HepG2 (cell line): ENCODE results near the gene ATRAID. TPM values are rescaled to one million over a fixed set of nuclear protein-coding genes. Genes with fewer than 3 reads are reported as not detected.
A peak's percentile ranks its signal among the peaks of the same experiment; 100 is the strongest.

Experiments used
- ARID2 ChIP-seq: sonication (generic); formaldehyde crosslinking; IDR thresholded peaks from 2 replicates; pipeline ENCODE4 v1.8.1; 2022; ENCODE audit warnings: mild to moderate bottlenecking, missing genetic modification reagents, borderline replicate concordance
- CHD2 ChIP-seq: IDR thresholded peaks from 2 replicates; pipeline ENCODE4 v1.6.1; 2011; ENCODE audit warnings: low read depth, low read length, improper control_type of control experiment
- FOXK2 ChIP-seq: fragments of 450-650 bp; IDR thresholded peaks from 2 replicates; pipeline ENCODE4 v1.6.1; 2016
- MAFK ChIP-seq, 2 experiments: IDR thresholded peaks in 1 of 2; conservative IDR thresholded peaks in 1 of 2; 2 replicates each; pipeline ENCODE4 v1.6.1; 2011; ENCODE audit warnings: improper control_type of control experiment in 2 of 2, low read length in 2 of 2
- MED13 ChIP-seq: sonication (generic); formaldehyde crosslinking; IDR thresholded peaks from 2 replicates; pipeline ENCODE4 v1.5.0; 2020; ENCODE audit warnings: missing genetic modification reagents
- RARG ChIP-seq: sonication (generic); formaldehyde crosslinking; IDR thresholded peaks from 2 replicates; pipeline ENCODE4 v1.4.0; 2020; ENCODE audit warnings: low read depth, mild to moderate bottlenecking, missing genetic modification reagents
- RBFOX2 ChIP-seq: fragments of 200-400 bp; formaldehyde crosslinking; IDR thresholded peaks from 2 replicates; pipeline ENCODE4 v1.6.1; 2017; ENCODE audit warnings: low read depth, mild to moderate bottlenecking, low read length
- SNAPC4 ChIP-seq: sonication (generic); formaldehyde crosslinking; IDR thresholded peaks from 2 replicates; pipeline ENCODE4 v1.4.0; 2020; ENCODE audit warnings: mild to moderate bottlenecking, missing genetic modification reagents
- SP140L ChIP-seq: sonication (generic); formaldehyde crosslinking; IDR thresholded peaks from 2 replicates; pipeline ENCODE4 v1.4.0; 2020; ENCODE audit warnings: missing genetic modification reagents, borderline replicate concordance
- TSC22D2 ChIP-seq: sonication (generic); formaldehyde crosslinking; IDR thresholded peaks from 2 replicates; pipeline ENCODE4 v1.5.1; 2020; ENCODE audit warnings: missing genetic modification reagents, mild to moderate bottlenecking, borderline replicate concordance
- ZBED4 ChIP-seq: sonication (generic); formaldehyde crosslinking; IDR thresholded peaks from 2 replicates; pipeline ENCODE4 v1.4.0; 2020; ENCODE audit warnings: missing genetic modification reagents, borderline replicate concordance
- ZBTB10 ChIP-seq: sonication (generic); formaldehyde crosslinking; IDR thresholded peaks from 2 replicates; pipeline ENCODE4 v1.4.0; 2020; ENCODE audit warnings: missing genetic modification reagents, borderline replicate concordance
- ZBTB37 ChIP-seq: sonication (generic); formaldehyde crosslinking; IDR thresholded peaks from 2 replicates; pipeline ENCODE4 v1.4.0; 2020; ENCODE audit warnings: mild to moderate bottlenecking, missing genetic modification reagents
- ZNF484 ChIP-seq: sonication (generic); formaldehyde crosslinking; IDR thresholded peaks from 2 replicates; pipeline ENCODE4 v1.5.1; 2020; ENCODE audit warnings: mild to moderate bottlenecking, low read depth, missing genetic modification reagents, borderline replicate concordance
- ZNF768 ChIP-seq: sonication (generic); formaldehyde crosslinking; IDR thresholded peaks from 2 replicates; pipeline ENCODE4 v1.4.0; 2020; ENCODE audit warnings: missing genetic modification reagents
- ZNF850 ChIP-seq: sonication (generic); formaldehyde crosslinking; conservative IDR thresholded peaks from 2 replicates; pipeline ENCODE4 v1.9.0; 2021; ENCODE audit warnings: mild to moderate bottlenecking, missing genetic modification reagents
- ZSCAN25 ChIP-seq: sonication (generic); formaldehyde crosslinking; IDR thresholded peaks from 2 replicates; pipeline ENCODE4 v1.8.0; 2022; ENCODE audit warnings: mild to moderate bottlenecking, missing genetic modification reagents
- polyA plus RNA-seq, 8 experiments: library from polyadenylated mRNA; depleted of rRNA in 3 of 8; stranded (reverse) in 7 of 8; unstranded in 1 of 8; fragments of >200 nt; fragmentation: Illumina TruSeq in 4 of 8; extraction: Trizol in 4 of 8; gene quantifications; 2 replicates each; pipeline versions ENCODE4 v1.2.1 to v1.2.3, GENCODE V29; 2011 to 2016; ENCODE audit warnings: low read depth in 4 of 8, missing spikeins in 1 of 8, mixed read lengths in 1 of 8; ENCODE audit not compliant: insufficient read depth in 1 of 8
- total RNA-seq, 5 experiments: library from RNA; depleted of rRNA; stranded (reverse); fragments of >200 nt; fragmentation: Illumina TruSeq; extraction: Trizol; gene quantifications; 2 replicates each; pipeline ENCODE4 v1.2.3, GENCODE V29; 2016; ENCODE audit warnings: low read depth in 1 of 5

Gene ATRAID
- total and polyA plus RNA-seq, 2 of the 13 experiments (the other 11 are each of a cell fraction or from before 2014, with no cell fraction given), result 207 to 382 TPM

GRCh38 chr2:27171351-27171848 is 40.4 kb upstream of the ATRAID start (continued):
- no peak for TF ChIP-seq ZNF484 (CRISPR knock-in tag)
- peak; percentile 58; the same call in 1 of the 2 replicates for TF ChIP-seq TSC22D2 (CRISPR knock-in tag)
- no peak for TF ChIP-seq ZNF768 (CRISPR knock-in tag)
- no peak; the same call in 1 of the 2 replicates for TF ChIP-seq ZBED4
- TF ChIP-seq SP140L (CRISPR knock-in tag), result no peak
- TF ChIP-seq RBFOX2, result no peak
- TF ChIP-seq ZSCAN25, result peak; percentile 56; the same call in 1 of the 2 replicates
- peak; percentile 65 for TF ChIP-seq ZBTB37 (CRISPR knock-in tag)
- no peak; the same call in 1 of the 2 replicates for TF ChIP-seq RARG
- TF ChIP-seq FOXK2, result peak; percentile 98
- no peak for TF ChIP-seq SNAPC4
- TF ChIP-seq ARID2 (CRISPR knock-in tag), result no peak
- TF ChIP-seq CHD2, result no peak
- no peak for TF ChIP-seq ZNF850 (CRISPR knock-in tag)
- TF ChIP-seq MED13 (CRISPR knock-in tag), result no peak
- TF ChIP-seq ZBTB10 (CRISPR knock-in tag), result no peak
- TF ChIP-seq MAFK (conservative IDR thresholded peaks at IDR 0.05 in 1 of 2, IDR thresholded peaks at IDR 0.05 in 1 of 2; ENCODE audit: low read length in 2 of 2), result no peak
